Astrocyte of the cerebellum (primary cell): ENCODE measurements around the gene CAPRIN2.

Source experiments
- DNase-seq: peaks from one replicate; pipeline ENCODE4 v3.0.0-alpha.2; 2011; ENCODE audit warnings: low read depth
- H3K4me3 ChIP-seq: 2 replicates; pipeline ENCODE4 v1.5.1; 2011; ENCODE audit warnings: mild to moderate bottlenecking, low read depth, low read length, moderate library complexity
- CTCF ChIP-seq: IDR thresholded peaks from 2 replicates; pipeline ENCODE4 v1.5.1; 2012; ENCODE audit warnings: low read length, low read depth, moderate library complexity, mild to moderate bottlenecking; ENCODE audit errors: missing control alignments
- in situ Hi-C: cut with HindIII; loops from 2 replicates; pipeline ENCODE4 v1.10.0; 2017; ENCODE audit warnings: low sequenced_read_pairs

CAPRIN2 gene

DNA sequence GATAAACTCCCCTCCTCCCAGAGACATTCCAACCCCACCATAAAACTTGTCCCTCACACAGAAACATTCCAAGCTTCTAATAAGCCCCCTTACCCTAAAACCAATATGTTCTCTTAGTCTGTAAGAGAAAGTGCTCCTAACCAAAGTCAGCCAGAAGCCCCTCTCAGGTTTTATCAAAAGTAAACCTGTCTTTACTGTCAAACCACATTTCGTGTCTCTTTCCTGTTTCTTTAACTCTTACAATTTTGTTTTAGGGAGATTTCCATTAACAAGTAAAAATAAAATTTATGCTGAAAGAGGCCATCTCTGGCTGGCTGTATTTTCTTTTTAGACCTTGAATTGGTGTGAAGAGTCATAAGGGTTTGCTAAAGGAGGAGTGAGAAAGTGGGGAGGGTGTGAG is 29.8 kb upstream of the CAPRIN2 start:
- no peak for TF ChIP-seq CTCF
- H3K4me3 ChIP-seq, result no peak overlapping the region
- in situ Hi-C loops, result no loop called here
- no peak for DNase-seq

DNA sequence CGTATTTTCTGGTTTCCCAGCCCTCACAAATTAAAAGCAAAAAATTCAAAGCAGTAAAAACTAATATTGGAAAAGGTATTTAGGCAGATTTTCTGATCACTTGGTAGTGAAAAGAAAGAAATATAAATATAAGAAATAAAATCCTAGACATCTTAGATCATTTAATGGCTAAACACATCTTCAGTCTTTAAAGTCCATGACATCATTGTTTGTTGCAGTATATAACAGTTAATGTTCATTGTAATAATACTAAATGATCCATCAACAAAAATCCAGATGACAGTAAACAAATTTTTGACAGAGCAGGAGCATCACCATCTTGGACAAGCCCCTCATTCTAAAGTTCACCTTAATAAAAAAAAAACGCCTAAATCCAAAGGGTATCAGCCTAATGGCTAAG is 29.2 kb upstream of the CAPRIN2 start:
- in situ Hi-C loops, result no loop called here
- no peak overlapping the region for H3K4me3 ChIP-seq
- DNase-seq, result no peak
- no peak for TF ChIP-seq CTCF

GRCh38 chr12:30782316-30783173 is 27.8 kb upstream of the CAPRIN2 start:
- no peak overlapping the region for H3K4me3 ChIP-seq
- no peak for TF ChIP-seq CTCF
- in situ Hi-C loops, result no loop called here
- DNase-seq, result no peak

DNA sequence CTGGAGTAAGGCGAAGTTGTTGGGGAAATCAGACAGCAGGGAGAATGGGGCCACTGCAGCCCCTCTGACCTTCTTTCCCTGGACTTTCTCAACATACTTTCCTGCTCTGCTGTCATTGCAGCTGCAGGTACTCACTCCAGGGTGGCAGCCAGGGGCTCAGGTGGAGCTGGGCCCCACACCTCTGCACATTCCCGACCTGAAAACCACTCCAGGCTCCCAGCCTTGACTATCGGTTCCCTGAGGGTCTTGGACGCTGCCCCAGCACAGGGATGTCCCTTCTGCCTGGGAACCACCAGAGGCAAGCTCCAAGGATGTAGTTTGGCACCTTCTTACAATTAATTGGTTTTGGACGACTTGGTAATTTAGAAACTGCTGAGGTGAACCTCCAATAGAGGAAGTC is 24.8 kb upstream of the CAPRIN2 start:
- DNase-seq, result no peak
- in situ Hi-C loops, result no loop called here
- H3K4me3 ChIP-seq, result no peak overlapping the region
- TF ChIP-seq CTCF, result no peak

- no peak for DNase-seq
- no peak overlapping the region for H3K4me3 ChIP-seq
- in situ Hi-C loops, result no loop called here
- TF ChIP-seq CTCF, result no peak
These were observed 24.4 kb upstream of the CAPRIN2 start for GRCh38 chr12:30779178-30779577.

DNA sequence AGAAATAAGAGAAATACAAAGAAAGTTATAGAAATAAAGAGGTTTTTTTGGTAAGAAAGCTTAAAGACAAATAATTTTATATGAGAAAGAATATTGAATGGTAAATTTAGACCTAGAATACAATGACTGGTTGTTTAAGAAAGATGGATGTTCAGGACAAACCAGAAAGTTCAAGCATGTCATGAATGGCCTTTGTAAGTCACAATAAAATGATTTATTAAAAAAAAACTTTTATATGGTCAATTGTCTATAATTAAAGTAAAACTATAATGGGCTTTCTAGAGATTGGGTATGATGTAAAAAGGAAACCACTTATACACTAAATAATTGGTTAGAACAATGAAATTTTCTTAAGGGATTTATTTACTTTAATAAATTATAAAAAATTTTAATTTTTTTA is 19.8 kb upstream of the CAPRIN2 start:
- in situ Hi-C loops, result no loop called here
- TF ChIP-seq CTCF, result no peak
- no peak overlapping the region for H3K4me3 ChIP-seq
- DNase-seq, result no peak

DNA sequence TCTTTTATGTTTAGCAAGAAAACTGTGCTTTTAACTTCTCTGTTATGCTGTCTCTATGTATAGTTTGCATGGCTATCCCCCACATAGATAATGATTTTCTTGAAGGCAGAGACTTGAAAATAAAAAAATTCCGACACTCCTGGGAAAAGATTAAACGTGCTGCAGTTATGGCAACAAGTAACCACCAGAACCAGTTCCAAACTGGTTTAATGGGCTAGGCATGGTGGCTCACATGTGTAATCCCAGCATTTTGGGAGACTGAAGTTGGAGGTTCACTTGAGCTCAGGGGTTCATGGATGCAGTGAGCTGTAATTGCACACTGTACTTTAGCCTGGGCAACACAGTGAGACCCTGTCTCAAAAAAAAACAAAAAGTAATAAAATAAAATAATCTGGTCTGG is 15.1 kb upstream of the CAPRIN2 start:
- no peak for TF ChIP-seq CTCF
- no peak for DNase-seq
- in situ Hi-C loops, result no loop called here
- H3K4me3 ChIP-seq, result no peak overlapping the region
